Suppressor macrophage (primary cell): ENCODE data around the gene CDH13.

Experiments used
- DNase-seq, 4 experiments: peaks; one replicate each; pipeline ENCODE4 v3.0.0-alpha.2; 2020 to 2022

Gene CDH13

GRCh38 chr16:83312718-83313245 lies 686.0 kb downstream of the CDH13 start:
- no peak for DNase-seq

GRCh38 chr16:83315271-83315670 lies 688.5 kb downstream of the CDH13 start:
- DNase-seq, result no peak

- DNase-seq, result no peak
These were observed 689.7 kb downstream of the CDH13 start for GRCh38 chr16:83316458-83316857.

GRCh38 chr16:83318390-83318789 lies 691.6 kb downstream of the CDH13 start:
- no peak for DNase-seq

- no peak for DNase-seq
These were observed 702.2 kb downstream of the CDH13 start for GRCh38 chr16:83328936-83329335.

GRCh38 chr16:83329441-83329840 lies 702.7 kb downstream of the CDH13 start:
- no peak for DNase-seq

GRCh38 chr16:83330251-83330650 lies 703.5 kb downstream of the CDH13 start:
- no peak for DNase-seq

GRCh38 chr16:83335076-83335475 lies 708.3 kb downstream of the CDH13 start:
- DNase-seq, result no peak

GRCh38 chr16:83336603-83337002 lies 709.8 kb downstream of the CDH13 start:
- DNase-seq, result peak in 2 of 4 experiments; percentile 2 to 30

- no peak for DNase-seq
These were observed 711.4 kb downstream of the CDH13 start for GRCh38 chr16:83338138-83338537.

- peak; percentile 5 to 42 (median 25) for DNase-seq
These were observed 712.2 kb downstream of the CDH13 start for GRCh38 chr16:83338941-83339340.

- DNase-seq, result peak in 3 of 4 experiments; percentile 11 to 55 (median 27)
These were observed 717.2 kb downstream of the CDH13 start for GRCh38 chr16:83343935-83344366.

- no peak for DNase-seq
These were observed 719.3 kb downstream of the CDH13 start for GRCh38 chr16:83345846-83346640.

GRCh38 chr16:83348991-83349390 lies 722.2 kb downstream of the CDH13 start:
- no peak for DNase-seq

- no peak for DNase-seq
These were observed 723.7 kb downstream of the CDH13 start for GRCh38 chr16:83350481-83350880.

GRCh38 chr16:83351846-83352245 lies 725.1 kb downstream of the CDH13 start:
- DNase-seq, result no peak

GRCh38 chr16:83353241-83353640 lies 726.5 kb downstream of the CDH13 start:
- DNase-seq, result no peak

GRCh38 chr16:83354015-83354414 lies 727.2 kb downstream of the CDH13 start:
- DNase-seq, result no peak

GRCh38 chr16:83355570-83356218 lies 728.9 kb downstream of the CDH13 start:
- no peak for DNase-seq

- DNase-seq, result peak; percentile 11 to 61 (median 36)
These were observed 729.5 kb downstream of the CDH13 start for GRCh38 chr16:83356266-83356665.

GRCh38 chr16:83356986-83357385 lies 730.2 kb downstream of the CDH13 start:
- no peak for DNase-seq

- DNase-seq, result no peak
These were observed 736.8 kb downstream of the CDH13 start for GRCh38 chr16:83363521-83363920.

- DNase-seq, result peak in 3 of 4 experiments; percentile 1 to 14 (median 1)
These were observed 738.4 kb downstream of the CDH13 start for GRCh38 chr16:83365166-83365565.

GRCh38 chr16:83366228-83366627 lies 739.5 kb downstream of the CDH13 start:
- DNase-seq, result no peak
